Gastroesophageal sphincter (tissue), 3 donors: ENCODE results near the gene PFKM.

Experiments
- CTCF ChIP-seq, 4 experiments: fragments of 200-600 bp in 2 of 4; fragments of 450-650 bp in 2 of 4; sonication (generic) in 1 of 4; IDR thresholded peaks; one replicate each; pipeline ENCODE4 v1.5.1; 2017 to 2019; ENCODE audit warnings: antibody characterized with exemption in 4 of 4, mild to moderate bottlenecking in 2 of 4, moderate library complexity in 2 of 4
- POLR2A ChIP-seq, 2 donors: fragments of 450-650 bp; IDR thresholded peaks; one replicate each; pipeline ENCODE4 v1.6.1; 2017; ENCODE audit warnings: antibody characterized with exemption in 2 of 2, mild to moderate bottlenecking in 2 of 2, moderate library complexity in 1 of 2
- POLR2AphosphoS5 ChIP-seq: sonication (generic); formaldehyde crosslinking; IDR thresholded peaks from one replicate; pipeline ENCODE4 v1.6.1; 2017; ENCODE audit warnings: antibody characterized with exemption

GRCh38 chr12:48070731-48071130 lies 48.4 kb upstream of the PFKM start:
- no peak for TF ChIP-seq CTCF (IDR thresholded peaks at IDR 0.05)
- no peak for TF ChIP-seq POLR2A (IDR thresholded peaks at IDR 0.05)
- no peak for TF ChIP-seq POLR2AphosphoS5
